Naive B cell (primary cell): Measurements from ENCODE around the gene MRPL14. TPM values are rescaled to one million over a fixed set of nuclear protein-coding genes. Genes with fewer than 3 reads are reported as not detected.

Experiments used
- ATAC-seq, 2 donors: fragments of 150-1000 bp; cut with Tn5 transposase; 2 replicates each; pipeline ENCODE4 v1.10.0; 2021; ENCODE audit warnings: low read depth in 2 of 2, mild to moderate bottlenecking in 2 of 2, moderate library complexity in 2 of 2
- DNase-seq: peaks from one replicate; pipeline ENCODE4 v3.0.0; 2022
- H3K27ac Mint-ChIP-seq, 6 donors: one replicate each; pipeline ENCODE4 v1.8.0; 2020 to 2022; ENCODE audit warnings: mild to moderate bottlenecking in 6 of 6, mixed read lengths in 6 of 6, moderate library complexity in 5 of 6, inconsistent platforms in 2 of 6
- H3K27me3 Mint-ChIP-seq, 3 donors: one replicate each; pipeline ENCODE4 v1.8.0; 2021 to 2022; ENCODE audit warnings: mixed read lengths in 3 of 3, mild to moderate bottlenecking in 1 of 3
- H3K36me3 Mint-ChIP-seq, 2 donors: one replicate each; pipeline ENCODE4 v1.8.0; 2020 to 2022; ENCODE audit warnings: mixed read lengths in 2 of 2, inconsistent platforms in 1 of 2, mild to moderate bottlenecking in 1 of 2
- H3K4me1 Mint-ChIP-seq, 3 donors: one replicate each; pipeline ENCODE4 v1.8.0; 2020 to 2022; ENCODE audit warnings: mixed read lengths in 3 of 3, inconsistent platforms in 1 of 3, mild to moderate bottlenecking in 1 of 3, moderate library complexity in 1 of 3
- H3K4me3 Mint-ChIP-seq, 8 donors: one replicate each; pipeline ENCODE4 v1.8.0; 2020 to 2022; ENCODE audit warnings: mild to moderate bottlenecking in 8 of 8, mixed read lengths in 8 of 8, moderate library complexity in 8 of 8, inconsistent platforms in 2 of 8
- H3K9me3 Mint-ChIP-seq, 7 donors: one replicate each; pipeline ENCODE4 v1.8.0; 2020 to 2022; ENCODE audit warnings: mixed read lengths in 7 of 7, mild to moderate bottlenecking in 5 of 7, inconsistent platforms in 2 of 7, moderate library complexity in 1 of 7
- polyA plus RNA-seq, 6 donors: library from polyadenylated mRNA; unstranded; fragments of 300-500 nt; fragmentation: Illumina TruSeq; gene quantifications; one replicate each; pipeline ENCODE4 v1.2.3, GENCODE V29; 2021; ENCODE audit warnings: low read depth in 6 of 6

MRPL14 gene
- polyA plus RNA-seq, 6 donors from 2014 or later, result 68.2 to 99.9 (median 85.0) TPM

- no peaks in the 10 kb centered on the region for H3K4me1 Mint-ChIP-seq
- no peak overlapping the region for H3K4me3 Mint-ChIP-seq
- no peaks in the 10 kb centered on the region for H3K36me3 Mint-ChIP-seq
- H3K9me3 Mint-ChIP-seq, result no peaks in the 10 kb centered on the region
- DNase-seq (no peak), ATAC-seq (no peak)
- no peak overlapping the region for H3K27ac Mint-ChIP-seq
- H3K27me3 Mint-ChIP-seq, result no peaks in the 10 kb centered on the region
Observed at GRCh38 chr6:44086931-44087574, 40.2 kb downstream of the MRPL14 start.

- no peak overlapping the region for H3K4me3 Mint-ChIP-seq
- no peak for DNase-seq
- H3K27me3 Mint-ChIP-seq, result no peaks in the 10 kb centered on the region
- no peaks in the 10 kb centered on the region for H3K4me1 Mint-ChIP-seq
- no peak for ATAC-seq
- no peaks in the 10 kb centered on the region for H3K36me3 Mint-ChIP-seq
- peak overlapping the region in 1 of 6 donors; percentile 33 for H3K27ac Mint-ChIP-seq
- H3K9me3 Mint-ChIP-seq, result no peaks in the 10 kb centered on the region
Observed at GRCh38 chr6:44085219-44085618, 42.0 kb downstream of the MRPL14 start.

DNA sequence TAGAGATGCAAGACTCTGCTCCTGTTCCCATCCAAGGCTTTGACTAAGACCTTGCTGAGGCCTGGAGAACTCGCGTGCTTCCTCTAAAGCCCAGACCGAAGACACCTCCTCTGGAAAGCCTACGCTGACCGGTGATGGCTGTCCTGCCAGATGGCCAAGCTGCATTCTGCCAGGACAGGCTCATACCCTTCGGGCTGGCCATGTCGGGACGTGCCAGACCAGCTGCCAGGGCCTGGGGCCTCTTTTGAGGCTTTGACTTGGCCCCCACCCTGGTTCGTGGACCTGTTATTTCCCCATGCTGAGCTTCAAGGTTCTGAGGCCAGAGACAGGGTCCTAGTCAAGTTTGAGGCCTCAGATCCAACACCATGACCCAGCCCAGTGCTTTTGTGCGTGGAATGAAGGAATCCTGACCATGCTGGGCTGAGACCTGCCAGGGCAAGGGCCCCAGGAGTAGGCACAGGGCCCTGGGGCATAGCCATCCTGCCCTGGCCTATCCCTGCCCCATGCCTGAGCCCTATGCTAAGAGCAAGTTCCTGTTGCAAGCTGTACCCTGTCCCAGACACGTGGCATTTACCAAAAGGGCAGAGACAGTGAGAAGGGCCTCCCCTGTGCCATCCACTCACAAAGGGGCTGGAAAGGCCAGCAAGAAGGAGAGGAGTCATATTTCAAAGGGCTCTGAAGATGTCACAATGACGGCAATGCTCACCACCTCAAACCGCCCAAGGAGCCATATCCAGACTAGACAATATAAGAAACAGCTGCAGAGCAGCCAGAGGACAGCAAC, 42.8 kb downstream of the MRPL14 start:
- H3K4me3 Mint-ChIP-seq, result no peak overlapping the region

GRCh38 chr6:44082872-44083321, 44.4 kb downstream of the MRPL14 start:
- H3K27ac Mint-ChIP-seq, result peak overlapping the region in 1 of 6 donors; percentile 64
- peaks cover 0 to under 1% (median 0%) of the 10 kb centered on the region in 7 donors for H3K9me3 Mint-ChIP-seq
- H3K4me3 Mint-ChIP-seq, result peak overlapping the region in 1 of 8 donors; percentile 35
- ATAC-seq (no peak), DNase-seq (no peak)
- peaks cover 7 to 16% (median 15%) of the 10 kb centered on the region in 3 donors for H3K27me3 Mint-ChIP-seq
- no peaks in the 10 kb centered on the region for H3K36me3 Mint-ChIP-seq
- peaks cover 0 to 4% (median 0%) of the 10 kb centered on the region in 3 donors for H3K4me1 Mint-ChIP-seq

More for the DNA sequence above, 42.8 kb downstream of the MRPL14 start:
- Mint-ChIP-seq H3K27me3 (peaks cover 0 to 1% (median under 1%) of the 10 kb centered on the region in 3 donors), H3K27ac (peak overlapping the region in 3 of 6 donors; percentile 37 to 38 (median 38)), H3K9me3 (no peaks in the 10 kb centered on the region), H3K36me3 (no peaks in the 10 kb centered on the region), H3K4me1 (no peaks in the 10 kb centered on the region)
- DNase-seq (no peak), ATAC-seq (no peak)

GRCh38 chr6:44081753-44082152, 45.5 kb downstream of the MRPL14 start:
- Mint-ChIP-seq H3K9me3 (peaks cover 0 to 2% (median 0%) of the 10 kb centered on the region in 7 donors), H3K4me3 (no peak overlapping the region)

GRCh38 chr6:44080561-44081521, 46.4 kb downstream of the MRPL14 start:
- Mint-ChIP-seq H3K36me3 (no peaks in the 10 kb centered on the region), H3K9me3 (peaks cover 0 to 2% (median 0%) of the 10 kb centered on the region in 7 donors), H3K4me3 (no peak overlapping the region), H3K27me3 (peaks cover 9 to 33% (median 31%) of the 10 kb centered on the region in 3 donors), H3K4me1 (peaks cover 0 to 4% (median 0%) of the 10 kb centered on the region in 3 donors), H3K27ac (no peak overlapping the region)
- ATAC-seq, result no peak
- no peak for DNase-seq

More at GRCh38 chr6:44081753-44082152, 45.5 kb downstream of the MRPL14 start:
- ATAC-seq (no peak), DNase-seq (no peak)
- no peaks in the 10 kb centered on the region for H3K36me3 Mint-ChIP-seq
- no peak overlapping the region for H3K27ac Mint-ChIP-seq
- peaks cover 0 to 4% (median 0%) of the 10 kb centered on the region in 3 donors for H3K4me1 Mint-ChIP-seq
- peaks cover 9 to 27% (median 26%) of the 10 kb centered on the region in 3 donors for H3K27me3 Mint-ChIP-seq

DNA sequence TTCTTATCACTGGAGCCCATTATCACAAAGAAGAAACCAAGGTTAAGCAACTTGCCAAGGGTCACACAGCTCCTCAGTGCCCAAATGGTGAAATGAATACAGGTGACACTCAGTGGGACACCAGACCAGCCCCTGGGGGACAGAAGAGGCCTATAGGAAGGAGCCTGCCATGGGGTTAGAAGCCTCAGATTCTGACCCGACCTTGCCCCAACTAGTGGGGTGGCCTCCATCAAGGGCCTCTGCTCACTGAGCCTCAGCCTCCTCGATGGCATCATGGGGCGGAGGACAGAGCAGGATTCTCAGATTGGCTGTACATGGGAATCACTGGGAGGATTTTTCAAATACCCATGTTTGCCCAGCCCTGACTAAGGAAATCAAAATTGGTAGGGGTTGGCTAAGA, 47.6 kb downstream of the MRPL14 start:
- ATAC-seq (no peak), DNase-seq (no peak)
- no peak overlapping the region for H3K27ac Mint-ChIP-seq
- H3K36me3 Mint-ChIP-seq, result no peaks in the 10 kb centered on the region
- H3K4me3 Mint-ChIP-seq, result no peak overlapping the region
- H3K4me1 Mint-ChIP-seq, result peaks cover under 1 to 6% (median 2%) of the 10 kb centered on the region in 3 donors
- peaks cover 0 to 2% (median 0%) of the 10 kb centered on the region in 7 donors for H3K9me3 Mint-ChIP-seq
- H3K27me3 Mint-ChIP-seq, result peaks cover 10 to 45% (median 39%) of the 10 kb centered on the region in 3 donors

DNA sequence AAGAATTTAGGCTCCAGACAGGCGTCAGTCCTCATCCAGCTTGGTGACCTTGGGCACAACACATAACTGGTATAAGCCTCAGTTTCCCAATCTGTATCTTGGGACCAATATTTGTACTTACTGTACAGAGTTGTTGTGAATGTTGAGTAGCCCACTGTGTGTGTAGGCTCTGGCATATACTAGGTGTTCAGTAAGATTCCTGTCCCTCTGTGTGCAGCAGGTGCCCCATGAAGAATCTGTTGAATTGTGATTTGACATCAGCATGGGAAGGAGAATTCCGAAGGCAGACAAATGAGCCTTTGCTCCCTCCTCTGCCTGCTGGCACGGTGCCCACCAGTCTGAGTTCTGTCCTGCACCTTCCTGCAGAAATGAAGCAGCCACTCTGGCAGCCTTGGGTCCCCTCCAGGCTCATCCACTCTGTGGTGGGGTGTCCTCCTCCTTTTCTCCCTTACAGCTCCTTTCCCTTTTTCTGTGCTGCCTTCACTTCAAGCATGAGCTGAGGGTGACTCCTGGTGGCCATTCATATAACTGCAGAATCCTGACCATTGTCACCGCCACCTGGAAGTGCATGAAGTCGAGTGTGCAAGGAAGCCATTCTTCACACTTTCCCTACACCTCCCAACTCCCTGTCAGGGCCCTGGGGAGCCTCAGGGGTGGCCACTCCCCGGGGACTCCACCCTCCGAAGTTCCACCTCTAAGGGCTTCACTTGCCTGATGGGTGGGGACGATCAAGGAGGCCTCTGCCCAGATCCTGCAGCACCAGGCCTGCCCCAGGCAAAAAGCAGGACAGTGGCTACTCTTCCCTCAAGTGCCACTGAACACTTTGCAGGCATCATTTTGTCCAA, 48.2 kb downstream of the MRPL14 start:
- DNase-seq (peak; percentile 64), ATAC-seq (peak; percentile 39 to 53)
- Mint-ChIP-seq H3K36me3 (no peaks in the 10 kb centered on the region), H3K4me3 (no peak overlapping the region), H3K9me3 (peaks cover 0 to 2% (median 0%) of the 10 kb centered on the region in 7 donors), H3K27me3 (peaks cover 14 to 51% (median 46%) of the 10 kb centered on the region in 3 donors), H3K27ac (no peak overlapping the region), H3K4me1 (peaks cover 6 to 12% (median 8%) of the 10 kb centered on the region in 3 donors)

- H3K4me1 Mint-ChIP-seq, result peaks cover 12 to 16% (median 14%) of the 10 kb centered on the region in 3 donors
- no peak overlapping the region for H3K27ac Mint-ChIP-seq
- ATAC-seq (no peak), DNase-seq (no peak)
- peaks cover 0 to 2% (median 0%) of the 10 kb centered on the region in 7 donors for H3K9me3 Mint-ChIP-seq
- peaks cover 14 to 55% (median 46%) of the 10 kb centered on the region in 3 donors for H3K27me3 Mint-ChIP-seq
- no peaks in the 10 kb centered on the region for H3K36me3 Mint-ChIP-seq
- peak overlapping the region in 1 of 8 donors; percentile 3 for H3K4me3 Mint-ChIP-seq
Observed at GRCh38 chr6:44078219-44078826, 48.9 kb downstream of the MRPL14 start.

DNA sequence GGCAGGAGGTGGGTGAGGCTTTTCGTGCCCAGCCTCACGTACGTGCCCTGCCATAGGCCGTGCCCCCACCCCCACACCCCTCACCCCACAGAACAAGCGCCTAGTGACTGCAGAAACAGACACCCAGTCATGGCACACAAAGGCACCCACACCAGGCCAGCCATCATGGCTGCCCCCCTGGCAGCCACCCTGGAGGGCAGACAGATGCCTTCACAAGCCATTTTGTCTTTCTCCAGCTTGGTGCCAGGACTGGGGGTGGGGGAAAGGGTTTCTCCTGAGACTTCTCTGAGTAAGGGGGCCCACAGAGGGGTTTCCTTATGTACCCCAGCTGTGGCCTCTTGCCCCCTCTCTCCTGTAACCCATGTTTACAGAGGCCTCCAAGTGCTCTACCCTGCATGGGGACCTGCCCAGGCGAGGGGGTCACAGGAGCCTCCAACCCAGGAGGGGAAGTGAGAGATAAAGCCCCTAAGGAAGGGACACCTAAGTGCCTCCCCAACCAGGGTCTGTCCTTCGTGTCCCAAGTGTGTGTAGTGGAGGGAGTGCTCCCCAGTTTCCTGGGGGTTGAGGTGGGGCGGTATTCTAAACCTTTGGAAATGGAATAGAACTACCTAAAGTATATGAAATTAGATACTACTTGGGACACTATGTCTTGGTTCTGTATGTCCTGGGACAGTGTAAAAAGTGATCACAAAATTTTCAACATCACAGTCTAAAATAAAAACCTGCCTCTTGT, 49.9 kb downstream of the MRPL14 start:
- peaks cover 0 to 2% (median 0%) of the 10 kb centered on the region in 7 donors for H3K9me3 Mint-ChIP-seq
- H3K4me1 Mint-ChIP-seq, result peaks cover 16 to 20% (median 20%) of the 10 kb centered on the region in 3 donors
- H3K27ac Mint-ChIP-seq, result peak overlapping the region in 1 of 6 donors; percentile 79
- DNase-seq, result no peak
- H3K4me3 Mint-ChIP-seq, result no peak overlapping the region
- H3K36me3 Mint-ChIP-seq, result no peaks in the 10 kb centered on the region
- peaks cover 14 to 60% (median 46%) of the 10 kb centered on the region in 3 donors for H3K27me3 Mint-ChIP-seq
- ATAC-seq, result no peak
